Erythroblast (primary cell): ENCODE data around the gene VKORC1L1.

ENCODE experiments used
- GATA1 ChIP-seq: IDR thresholded peaks from 2 replicates; pipeline ENCODE4 v1.6.1; 2011; ENCODE audit warnings: low read depth, mild to moderate bottlenecking, control low read depth, low read length, moderate library complexity
- POLR2A ChIP-seq: IDR thresholded peaks from 2 replicates; pipeline ENCODE4 v1.6.1; 2011; ENCODE audit warnings: mild to moderate bottlenecking, low read length

- TF ChIP-seq POLR2A: no peak
- TF ChIP-seq GATA1: no peak
Measured at GRCh38 chr7:65968256-65969185, 95.6 kb downstream of the VKORC1L1 start.
